GM12801 (cell line): ENCODE data around the gene ARHGAP24.

ENCODE experiments used
- TF ChIP-seq, protein P1 (sequence below): IDR thresholded peaks from one replicate; pipeline ENCODE4 v1.5.1; 2011; ENCODE audit warnings: control low read depth; ENCODE audit not compliant: insufficient read length; ENCODE audit errors: extremely low read depth

ARHGAP24 gene

DNA sequence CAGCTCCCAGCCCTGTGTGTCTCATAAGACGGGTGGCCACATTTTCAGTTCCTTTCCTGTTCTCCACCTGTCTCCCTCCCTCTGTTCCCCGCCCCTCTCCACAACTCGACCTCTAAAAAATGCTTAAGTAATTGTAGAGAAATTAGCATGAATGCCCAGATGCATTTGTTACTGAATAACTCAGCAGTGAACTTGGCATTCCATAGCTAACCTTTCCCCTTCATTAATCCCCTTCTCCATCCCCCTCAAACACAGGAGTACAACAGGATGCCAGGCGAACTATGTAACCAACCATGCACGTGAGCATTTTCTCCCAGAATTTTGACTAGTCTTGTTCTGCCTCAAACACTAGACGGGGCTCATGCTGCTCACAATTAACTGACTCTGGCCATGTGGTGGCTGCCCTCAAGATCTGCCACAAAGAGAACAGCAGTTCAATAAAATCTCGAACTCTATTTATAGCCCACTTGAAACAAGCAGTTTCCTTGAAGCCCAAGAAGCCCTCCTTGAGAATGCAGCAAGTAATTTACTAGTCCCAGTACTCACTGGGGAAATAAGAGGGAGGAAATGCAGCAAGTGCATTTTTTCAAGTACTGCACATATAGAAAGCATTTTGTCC lies 351.2 kb downstream of the ARHGAP24 start:
- TF ChIP-seq, protein P1, sequence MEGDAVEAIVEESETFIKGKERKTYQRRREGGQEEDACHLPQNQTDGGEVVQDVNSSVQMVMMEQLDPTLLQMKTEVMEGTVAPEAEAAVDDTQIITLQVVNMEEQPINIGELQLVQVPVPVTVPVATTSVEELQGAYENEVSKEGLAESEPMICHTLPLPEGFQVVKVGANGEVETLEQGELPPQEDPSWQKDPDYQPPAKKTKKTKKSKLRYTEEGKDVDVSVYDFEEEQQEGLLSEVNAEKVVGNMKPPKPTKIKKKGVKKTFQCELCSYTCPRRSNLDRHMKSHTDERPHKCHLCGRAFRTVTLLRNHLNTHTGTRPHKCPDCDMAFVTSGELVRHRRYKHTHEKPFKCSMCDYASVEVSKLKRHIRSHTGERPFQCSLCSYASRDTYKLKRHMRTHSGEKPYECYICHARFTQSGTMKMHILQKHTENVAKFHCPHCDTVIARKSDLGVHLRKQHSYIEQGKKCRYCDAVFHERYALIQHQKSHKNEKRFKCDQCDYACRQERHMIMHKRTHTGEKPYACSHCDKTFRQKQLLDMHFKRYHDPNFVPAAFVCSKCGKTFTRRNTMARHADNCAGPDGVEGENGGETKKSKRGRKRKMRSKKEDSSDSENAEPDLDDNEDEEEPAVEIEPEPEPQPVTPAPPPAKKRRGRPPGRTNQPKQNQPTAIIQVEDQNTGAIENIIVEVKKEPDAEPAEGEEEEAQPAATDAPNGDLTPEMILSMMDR, result no peak

DNA sequence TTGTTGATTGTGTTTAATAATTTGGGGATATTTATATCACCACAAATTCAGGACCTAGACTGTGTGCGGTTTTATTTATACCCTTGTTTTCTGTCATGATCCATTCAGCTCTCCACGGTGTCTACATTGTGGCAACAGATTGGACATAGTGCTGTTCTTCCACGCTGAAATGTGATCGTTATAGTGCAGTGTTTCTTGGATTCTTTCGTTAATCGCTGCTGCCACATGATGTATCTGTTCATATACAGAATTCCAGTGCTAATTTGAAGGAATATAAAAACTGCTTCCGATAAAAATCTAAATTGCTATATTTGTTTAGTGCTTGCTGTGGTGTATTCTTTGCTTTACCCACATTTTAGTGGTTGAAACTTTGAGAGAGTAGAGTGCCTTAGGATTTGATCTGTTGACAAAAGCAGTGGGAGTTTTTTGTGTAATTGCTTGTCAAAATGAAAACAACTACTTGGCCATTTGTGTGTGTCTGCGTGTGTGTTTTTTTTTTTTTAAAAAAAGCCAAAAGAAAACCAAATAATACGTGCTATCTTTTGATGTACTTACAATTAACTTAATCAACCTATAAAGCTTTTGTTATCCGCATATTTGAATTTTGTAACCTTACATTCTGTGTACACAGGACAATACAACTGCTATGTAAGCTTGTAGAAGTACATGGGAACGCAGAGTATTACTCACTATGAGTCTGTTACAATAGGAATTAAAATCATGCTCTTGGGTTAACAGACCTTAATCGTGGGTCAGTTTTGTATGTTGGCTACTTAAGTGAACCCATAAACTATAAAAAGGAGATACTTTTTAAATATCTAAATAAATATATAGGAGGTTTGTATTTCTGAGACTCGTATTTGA lies 353.3 kb downstream of the ARHGAP24 start:
- TF ChIP-seq, protein P1, result no peak

DNA sequence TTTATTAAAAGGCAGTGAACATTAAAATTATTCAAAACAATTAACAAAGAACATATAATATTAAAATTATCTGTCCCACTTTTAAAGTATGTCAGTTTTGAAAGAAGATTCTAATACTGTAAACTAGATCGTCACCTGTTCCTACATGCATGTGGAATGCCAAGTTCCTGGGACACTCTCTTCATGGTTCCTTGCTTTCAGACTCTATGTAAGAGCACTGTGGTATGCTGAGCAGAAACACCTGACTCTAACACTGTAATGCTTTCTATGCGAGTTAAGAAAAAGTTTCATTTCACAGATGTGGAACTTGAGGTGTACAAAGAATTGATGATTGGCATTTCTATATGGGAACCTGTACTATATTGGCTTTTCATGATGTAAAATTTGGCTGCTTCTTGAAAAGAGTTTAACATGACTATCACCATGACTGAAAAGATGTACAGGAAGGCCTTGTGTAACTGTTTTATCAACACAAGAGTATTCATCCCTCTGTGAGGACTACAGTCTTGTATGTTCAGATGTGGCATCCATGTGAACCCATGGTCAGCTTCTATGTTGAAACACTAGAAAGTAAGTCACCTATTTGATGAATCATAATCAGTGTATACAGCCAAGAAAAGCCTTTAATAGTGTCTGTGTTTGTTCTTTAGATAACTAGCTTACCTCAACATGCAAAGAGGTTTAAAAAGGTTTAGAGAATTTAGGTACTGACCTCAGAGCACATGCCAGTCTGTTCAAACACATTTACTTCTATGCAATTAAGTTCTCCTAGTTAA lies 354.5 kb downstream of the ARHGAP24 start:
- TF ChIP-seq, protein P1, result no peak

DNA sequence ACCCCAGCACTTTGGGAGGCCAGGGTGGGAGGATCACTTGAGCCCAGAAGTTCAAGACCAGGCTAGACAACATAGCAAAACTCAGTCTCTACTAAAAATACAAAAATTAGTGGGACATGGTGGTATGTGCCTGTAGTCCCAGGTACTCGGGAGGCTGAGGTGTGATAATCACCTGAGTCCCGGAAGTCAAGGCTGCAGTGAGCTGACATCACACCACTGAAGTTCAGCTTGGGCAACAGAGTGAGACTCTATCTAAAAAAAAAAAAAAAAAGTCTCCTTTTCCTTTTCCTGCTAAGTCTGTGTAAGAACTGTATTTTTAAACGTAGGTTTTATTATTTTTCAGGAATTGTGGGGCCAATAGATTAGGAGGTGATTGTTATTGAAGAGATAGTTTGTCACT lies 356.7 kb downstream of the ARHGAP24 start:
- TF ChIP-seq, protein P1, result no peak

DNA sequence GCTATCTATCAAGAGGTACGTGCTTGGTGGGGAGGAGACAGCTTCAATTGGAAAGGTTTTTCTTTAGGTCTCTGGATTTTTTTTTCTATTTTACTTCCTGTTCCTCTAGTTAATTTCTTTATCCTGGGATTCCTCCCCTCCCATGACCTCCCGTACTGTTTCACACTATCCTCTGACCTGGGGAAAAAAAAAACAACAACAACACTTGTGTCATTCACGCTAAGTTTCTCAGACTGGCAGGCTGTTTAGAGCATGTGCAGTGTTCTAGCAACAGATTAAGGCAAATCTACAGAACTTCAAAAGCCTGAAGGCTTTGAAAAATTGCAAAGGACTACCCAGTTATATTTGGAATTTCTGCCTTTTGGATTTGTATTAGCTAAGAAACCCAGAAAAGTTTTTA lies 358.4 kb downstream of the ARHGAP24 start:
- TF ChIP-seq, protein P1, result no peak

DNA sequence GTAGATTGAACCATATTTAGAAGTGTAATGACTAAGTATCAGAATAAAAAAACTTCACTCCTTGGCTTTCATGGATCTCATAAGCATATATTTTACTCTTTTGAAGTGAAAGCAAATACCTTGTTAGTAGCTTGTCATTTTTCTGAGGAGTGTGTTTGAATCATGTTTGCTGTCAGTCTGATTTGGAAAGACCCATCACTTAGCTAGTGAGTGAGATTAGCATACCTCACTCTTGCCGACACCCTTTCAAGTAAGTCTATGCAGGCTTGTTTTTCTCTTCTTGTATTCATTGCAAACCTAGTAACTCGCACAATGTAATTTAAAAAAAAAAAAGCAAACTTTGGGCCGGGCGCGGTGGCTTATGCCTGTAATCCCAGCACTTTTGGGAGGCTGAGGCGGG lies 360.0 kb downstream of the ARHGAP24 start:
- TF ChIP-seq, protein P1, result no peak

DNA sequence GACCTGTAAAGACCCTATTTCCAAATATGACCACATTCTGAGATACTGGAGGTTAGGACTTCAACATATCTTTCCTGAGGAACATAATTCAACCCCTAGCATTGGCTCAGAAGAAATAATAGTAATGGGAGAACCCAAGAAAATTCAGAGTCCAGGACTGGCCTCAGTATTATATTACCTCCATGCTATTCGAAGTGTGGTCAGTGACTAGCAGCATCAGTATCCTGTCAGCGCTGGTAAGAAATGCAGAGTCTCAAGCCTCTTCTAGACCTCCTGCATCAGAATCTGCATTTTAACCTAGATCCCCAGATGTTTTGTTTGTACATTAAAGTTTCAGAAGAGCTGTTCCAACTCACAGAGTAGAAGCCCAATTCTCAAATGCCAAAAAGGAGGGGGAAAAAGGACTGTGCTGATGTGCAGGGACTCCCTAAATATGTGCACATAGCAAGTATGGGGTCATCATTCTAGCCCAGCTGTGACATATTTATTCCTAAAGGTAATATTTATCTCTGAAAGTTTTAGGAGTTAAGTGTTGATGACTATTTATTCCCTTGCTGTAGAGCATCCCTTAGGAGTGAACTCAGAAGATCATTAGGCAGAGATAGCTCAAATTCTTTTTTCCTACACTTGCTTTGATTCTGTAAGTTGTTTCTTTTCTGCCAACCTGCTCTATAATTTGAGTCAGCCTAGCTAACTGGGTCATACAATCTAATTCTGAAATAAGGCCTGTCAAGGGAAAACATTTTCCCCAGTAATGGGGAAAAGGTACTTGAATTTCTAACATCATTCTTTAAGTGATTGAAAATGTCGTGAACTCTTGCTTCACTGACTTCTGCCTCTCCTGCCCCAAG lies 361.9 kb downstream of the ARHGAP24 start:
- TF ChIP-seq, protein P1, result no peak
